Measurements from ENCODE around the gene DTNBP1.

DTNBP1 gene

GRCh38 chr6:15536198-15536955, 126.5 kb downstream of the DTNBP1 start:
- no peak for DNase-seq (ENCODE audit: extremely low read depth in 1 of 2, low read depth in 1 of 2)

- DNase-seq (ENCODE audit: extremely low read depth in 1 of 2, low read depth in 1 of 2): no peak
These were observed 127.2 kb downstream of the DTNBP1 start for GRCh38 chr6:15535495-15536197.

GRCh38 chr6:15534974-15535373, 127.9 kb downstream of the DTNBP1 start:
- DNase-seq (ENCODE audit: extremely low read depth in 1 of 2, low read depth in 1 of 2): no peak

- no peak for DNase-seq (ENCODE audit: extremely low read depth in 1 of 2, low read depth in 1 of 2)
These were observed 129.3 kb downstream of the DTNBP1 start for GRCh38 chr6:15533379-15534026.

- DNase-seq (ENCODE audit: extremely low read depth in 1 of 2, low read depth in 1 of 2): no peak
These were observed 130.9 kb downstream of the DTNBP1 start for GRCh38 chr6:15531973-15532372.

GRCh38 chr6:15530411-15530810, 132.4 kb downstream of the DTNBP1 start:
- DNase-seq (ENCODE audit: extremely low read depth in 1 of 2, low read depth in 1 of 2): no peak

GRCh38 chr6:15528870-15529269, 134.0 kb downstream of the DTNBP1 start:
- no peak for DNase-seq (ENCODE audit: extremely low read depth in 1 of 2, low read depth in 1 of 2)

GRCh38 chr6:15527838-15528617, 134.8 kb downstream of the DTNBP1 start:
- no peak for DNase-seq (ENCODE audit: extremely low read depth in 1 of 2, low read depth in 1 of 2)

- no peak for DNase-seq (ENCODE audit: extremely low read depth in 1 of 2, low read depth in 1 of 2)
These were observed 136.6 kb downstream of the DTNBP1 start for GRCh38 chr6:15526212-15526701.

- DNase-seq (ENCODE audit: extremely low read depth in 1 of 2, low read depth in 1 of 2): no peak
These were observed 137.9 kb downstream of the DTNBP1 start for GRCh38 chr6:15524861-15525401.

GRCh38 chr6:15523679-15524630, 138.9 kb downstream of the DTNBP1 start:
- DNase-seq (ENCODE audit: extremely low read depth in 1 of 2, low read depth in 1 of 2): no peak

GRCh38 chr6:15522856-15523529, 139.8 kb downstream of the DTNBP1 start:
- DNase-seq (ENCODE audit: extremely low read depth in 1 of 2, low read depth in 1 of 2): no peak

GRCh38 chr6:15522427-15522826, 140.4 kb downstream of the DTNBP1 start:
- no peak for DNase-seq (ENCODE audit: extremely low read depth in 1 of 2, low read depth in 1 of 2)

- DNase-seq (ENCODE audit: extremely low read depth in 1 of 2, low read depth in 1 of 2): no peak
These were observed 140.8 kb downstream of the DTNBP1 start for GRCh38 chr6:15522026-15522425.

GRCh38 chr6:15521582-15521981, 141.2 kb downstream of the DTNBP1 start:
- no peak for DNase-seq (ENCODE audit: extremely low read depth in 1 of 2, low read depth in 1 of 2)

GRCh38 chr6:15520626-15521203, 142.1 kb downstream of the DTNBP1 start:
- DNase-seq (ENCODE audit: extremely low read depth in 1 of 2, low read depth in 1 of 2): no peak

GRCh38 chr6:15519681-15520080, 143.1 kb downstream of the DTNBP1 start:
- no peak for DNase-seq (ENCODE audit: extremely low read depth in 1 of 2, low read depth in 1 of 2)

- no peak for DNase-seq (ENCODE audit: extremely low read depth in 1 of 2, low read depth in 1 of 2)
These were observed 143.9 kb downstream of the DTNBP1 start for GRCh38 chr6:15518878-15519277.

- DNase-seq (ENCODE audit: extremely low read depth in 1 of 2, low read depth in 1 of 2): no peak
These were observed 144.8 kb downstream of the DTNBP1 start for GRCh38 chr6:15518057-15518456.

Data from activated CD8-positive, alpha-beta memory T cell treated with anti-CD3 and anti-CD28 coated beads for 1 hour (primary cell).